Calu3 (cell line): ENCODE measurements around the gene CLEC10A. TPM values are rescaled to one million over a fixed set of nuclear protein-coding genes. Genes with fewer than 3 reads are reported as not detected.
"Not testable (repeated sequence)": the region's sequence is repeated elsewhere in the genome, so short reads cannot be mapped to it uniquely, and the experiment has no call there.

Source experiments
- BruUV-seq: library from RNA; stranded (reverse); fragments of 400-500 nt; replicated peaks from 2 replicates; lab custom pipeline; 2021; lab: Mats Ljungman, UMichigan
- CTCF ChIA-PET: fragments of 300-600 bp; sonication (Branson Sonifier 250); formaldehyde crosslinking; loops from one replicate; lab custom pipeline; 2022; ENCODE audit warnings: antibody characterized with exemption; lab: Charles Lee
- DNase-seq: peaks from one replicate; pipeline ENCODE4 v3.0.0; 2022
- H3K27ac Mint-ChIP-seq: one replicate; pipeline ENCODE4 v1.8.0; 2022; ENCODE audit warnings: mixed read lengths; ENCODE audit not compliant: unreplicated experiment
- H3K27me3 Mint-ChIP-seq: one replicate; pipeline ENCODE4 v1.8.0; 2022; ENCODE audit warnings: mixed read lengths; ENCODE audit not compliant: unreplicated experiment
- H3K36me3 Mint-ChIP-seq: one replicate; pipeline ENCODE4 v1.8.0; 2022; ENCODE audit warnings: mild to moderate bottlenecking, moderate library complexity, mixed read lengths; ENCODE audit not compliant: insufficient read depth, unreplicated experiment
- H3K4me1 Mint-ChIP-seq: one replicate; pipeline ENCODE4 v1.8.0; 2022; ENCODE audit warnings: mild to moderate bottlenecking, low read depth, mixed read lengths; ENCODE audit not compliant: unreplicated experiment
- H3K4me3 Mint-ChIP-seq: one replicate; pipeline ENCODE4 v1.8.0; 2022; ENCODE audit warnings: mild to moderate bottlenecking, low read depth, moderate library complexity, mixed read lengths; ENCODE audit not compliant: unreplicated experiment
- H3K9me3 Mint-ChIP-seq: one replicate; pipeline ENCODE4 v1.8.0; 2022; ENCODE audit warnings: low read depth, mixed read lengths; ENCODE audit not compliant: unreplicated experiment
- intact Hi-C: fragments of 100-400 bp; cut with micrococcal nuclease; formaldehyde crosslinking; loops from one replicate; pipeline ENCODE4 v1.10.0; 2022; ENCODE audit not compliant: unreplicated experiment
- total RNA-seq: library from RNA; stranded (reverse); gene quantifications from 2 replicates; pipeline ENCODE4 v1.2.3, GENCODE V29; 2022
- TF ChIP-seq, protein P1 (sequence below): fragments of 200-600 bp; IDR thresholded peaks from one replicate; pipeline ENCODE4 v1.8.0; 2022; ENCODE audit warnings: antibody characterized with exemption; ENCODE audit not compliant: unreplicated experiment

Gene CLEC10A
- total RNA-seq, 1 experiment from 2014 or later = not detected

GRCh38 chr17:7095625-7096024, 15.6 kb upstream of the CLEC10A start:
- Mint-ChIP-seq H3K9me3 (peaks cover 2% of the 10 kb centered on the region), H3K4me3 (no peak overlapping the region), H3K36me3 (no peaks in the 10 kb centered on the region), H3K27ac (no peak overlapping the region), H3K4me1 (peaks cover 8% of the 10 kb centered on the region), H3K27me3 (peaks cover 33% of the 10 kb centered on the region)
- intact Hi-C loops = no loop called here
- DNase-seq = no peak
- CTCF ChIA-PET = no interaction called here
- TF ChIP-seq, protein P1, sequence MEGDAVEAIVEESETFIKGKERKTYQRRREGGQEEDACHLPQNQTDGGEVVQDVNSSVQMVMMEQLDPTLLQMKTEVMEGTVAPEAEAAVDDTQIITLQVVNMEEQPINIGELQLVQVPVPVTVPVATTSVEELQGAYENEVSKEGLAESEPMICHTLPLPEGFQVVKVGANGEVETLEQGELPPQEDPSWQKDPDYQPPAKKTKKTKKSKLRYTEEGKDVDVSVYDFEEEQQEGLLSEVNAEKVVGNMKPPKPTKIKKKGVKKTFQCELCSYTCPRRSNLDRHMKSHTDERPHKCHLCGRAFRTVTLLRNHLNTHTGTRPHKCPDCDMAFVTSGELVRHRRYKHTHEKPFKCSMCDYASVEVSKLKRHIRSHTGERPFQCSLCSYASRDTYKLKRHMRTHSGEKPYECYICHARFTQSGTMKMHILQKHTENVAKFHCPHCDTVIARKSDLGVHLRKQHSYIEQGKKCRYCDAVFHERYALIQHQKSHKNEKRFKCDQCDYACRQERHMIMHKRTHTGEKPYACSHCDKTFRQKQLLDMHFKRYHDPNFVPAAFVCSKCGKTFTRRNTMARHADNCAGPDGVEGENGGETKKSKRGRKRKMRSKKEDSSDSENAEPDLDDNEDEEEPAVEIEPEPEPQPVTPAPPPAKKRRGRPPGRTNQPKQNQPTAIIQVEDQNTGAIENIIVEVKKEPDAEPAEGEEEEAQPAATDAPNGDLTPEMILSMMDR = no peak
- BruUV-seq = no TSS peak

GRCh38 chr17:7094652-7095019, 14.6 kb upstream of the CLEC10A start:
- intact Hi-C loops = no loop called here
- CTCF ChIA-PET = no interaction called here
- peak overlapping the region; percentile 15 for H3K4me3 Mint-ChIP-seq
- H3K9me3 Mint-ChIP-seq = peaks cover 2% of the 10 kb centered on the region
- H3K27ac Mint-ChIP-seq = peak overlapping the region; percentile 5
- peaks cover 8% of the 10 kb centered on the region for H3K4me1 Mint-ChIP-seq
- TF ChIP-seq, protein P1 = no peak
- H3K27me3 Mint-ChIP-seq = peaks cover 33% of the 10 kb centered on the region
- BruUV-seq = no TSS peak
- H3K36me3 Mint-ChIP-seq = no peaks in the 10 kb centered on the region
- no peak for DNase-seq

DNA sequence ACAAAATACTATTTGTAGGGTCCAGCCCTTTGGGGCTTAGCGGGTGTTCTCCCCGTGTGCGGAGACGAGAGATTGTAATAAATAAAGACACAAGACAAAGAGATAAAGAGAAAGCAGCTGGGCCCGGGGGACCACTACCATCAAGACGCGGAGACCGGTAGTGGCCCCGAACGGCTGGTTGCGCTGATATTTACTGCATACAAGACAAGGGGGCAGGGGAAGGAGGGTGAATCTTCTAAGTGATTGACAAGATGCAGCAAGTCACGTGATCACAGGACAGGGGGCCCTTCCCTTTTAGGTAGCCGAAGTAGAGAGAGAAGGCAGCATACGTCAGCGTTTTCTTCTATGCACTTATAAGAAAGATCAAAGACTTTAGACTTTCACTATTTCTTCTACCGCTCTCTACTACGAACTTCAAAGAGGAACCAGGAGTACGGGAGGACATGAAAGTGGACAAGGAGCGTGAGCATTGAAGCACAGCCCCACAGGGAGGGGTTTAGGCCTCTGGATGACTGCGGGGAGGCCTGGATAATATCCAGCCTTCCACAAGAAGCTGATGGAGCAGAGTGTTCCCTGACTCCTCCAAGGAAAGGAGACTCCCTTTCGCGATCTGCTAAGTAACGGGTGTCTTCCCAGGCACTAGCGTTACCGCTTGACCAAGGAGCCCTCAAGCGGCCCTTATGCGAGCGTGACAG, 11.4 kb upstream of the CLEC10A start:
- peaks cover 20% of the 10 kb centered on the region for H3K27me3 Mint-ChIP-seq
- H3K9me3 Mint-ChIP-seq, CTCF ChIA-PET, H3K27ac Mint-ChIP-seq, BruUV-seq, DNase-seq, intact Hi-C loops, H3K4me3 Mint-ChIP-seq, H3K36me3 Mint-ChIP-seq: not testable (repeated sequence)
- H3K4me1 Mint-ChIP-seq = peaks cover 20% of the 10 kb centered on the region

DNA sequence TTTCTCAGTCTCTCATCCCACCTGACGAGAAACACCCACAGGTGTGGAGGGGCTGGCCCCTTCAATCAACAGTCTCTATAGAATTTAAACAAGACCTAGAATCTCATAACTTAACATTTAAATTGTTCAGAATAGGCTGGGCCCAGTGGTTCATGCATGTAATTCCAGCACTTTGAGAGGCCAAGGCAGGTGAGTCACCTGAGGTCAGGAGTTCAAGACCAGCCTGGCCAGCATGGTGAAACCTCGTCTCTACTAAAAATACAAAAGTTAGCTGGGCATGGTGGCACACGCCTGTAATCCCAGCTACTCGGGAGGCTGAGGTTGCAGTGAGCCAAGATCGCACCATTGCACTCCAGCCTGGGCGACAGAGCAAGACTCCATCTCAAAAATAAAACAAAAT, 9.5 kb upstream of the CLEC10A start:
- BruUV-seq, intact Hi-C loops, H3K27ac Mint-ChIP-seq, H3K4me3 Mint-ChIP-seq, H3K9me3 Mint-ChIP-seq, H3K36me3 Mint-ChIP-seq, DNase-seq, CTCF ChIA-PET: not testable (repeated sequence)
- Mint-ChIP-seq H3K27me3 (peaks cover 10% of the 10 kb centered on the region), H3K4me1 (peaks cover 18% of the 10 kb centered on the region)

DNA sequence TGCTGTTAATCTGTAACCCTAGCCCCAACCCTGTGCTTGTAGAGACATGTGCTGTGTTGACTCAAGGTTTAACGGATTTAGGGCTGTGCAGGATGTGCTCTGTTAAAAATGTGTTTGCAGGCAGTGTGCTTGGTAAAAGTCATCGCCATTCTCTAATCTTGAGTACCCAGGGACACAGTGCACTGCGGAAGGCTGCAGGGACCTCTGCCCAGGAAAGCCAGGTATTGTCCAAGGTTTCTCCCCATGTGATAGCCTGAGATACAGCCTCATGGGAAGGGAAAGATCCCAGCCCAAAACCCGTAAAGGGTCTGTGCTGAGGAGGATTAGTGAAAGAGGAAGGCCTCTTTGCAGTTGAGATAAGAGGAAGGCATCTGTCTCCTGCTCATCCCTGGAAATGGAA, 8.4 kb upstream of the CLEC10A start:
- H3K4me3 Mint-ChIP-seq, H3K27ac Mint-ChIP-seq, BruUV-seq, H3K27me3 Mint-ChIP-seq, CTCF ChIA-PET, intact Hi-C loops, H3K36me3 Mint-ChIP-seq, DNase-seq, H3K9me3 Mint-ChIP-seq: not testable (repeated sequence)
- peaks cover 12% of the 10 kb centered on the region for H3K4me1 Mint-ChIP-seq

DNA sequence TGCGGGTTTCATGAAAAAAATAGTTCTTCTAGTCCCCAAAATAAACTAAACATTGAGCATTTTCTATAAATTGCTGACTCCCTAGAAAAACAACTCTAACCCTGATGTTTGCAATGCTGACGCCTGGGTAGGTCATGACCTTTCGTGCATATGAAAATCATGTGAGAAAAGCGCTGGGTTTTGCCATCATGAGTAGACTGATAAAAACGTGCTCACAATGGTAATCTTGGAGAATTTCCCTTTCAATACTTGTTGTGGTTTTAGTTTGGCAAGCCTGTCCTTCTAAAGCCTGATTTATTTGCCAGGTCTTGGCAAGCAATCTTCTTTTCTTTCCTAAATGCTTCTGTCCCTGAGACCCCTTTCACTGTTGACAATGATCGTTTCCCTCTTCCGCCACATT, 4.0 kb upstream of the CLEC10A start:
- no peak overlapping the region for H3K27ac Mint-ChIP-seq
- CTCF ChIA-PET = no interaction called here
- no peaks in the 10 kb centered on the region for H3K9me3 Mint-ChIP-seq
- intact Hi-C loops = no loop called here
- TF ChIP-seq, protein P1 = no peak
- H3K27me3 Mint-ChIP-seq = peaks cover 28% of the 10 kb centered on the region
- H3K4me1 Mint-ChIP-seq = peaks cover 12% of the 10 kb centered on the region
- no peak overlapping the region for H3K4me3 Mint-ChIP-seq
- H3K36me3 Mint-ChIP-seq = no peaks in the 10 kb centered on the region
- DNase-seq = no peak
- BruUV-seq = no TSS peak
